ENCODE measurements around the gene DSCAML1.

DSCAML1 gene

GRCh38 chr11:117476531-117477142 lies 320.4 kb downstream of the DSCAML1 start:
- no peak for DNase-seq (ENCODE audit: low read depth)
- TF ChIP-seq CTCF (IDR thresholded peaks at IDR 0.05; ENCODE audit: control insufficient read depth, insufficient read depth, low read depth, low read length, missing control alignments), result no peak
- no peak overlapping the region for H3K4me3 ChIP-seq (ENCODE audit: control insufficient read depth, low read depth, low read length)

- no peak for TF ChIP-seq CTCF (IDR thresholded peaks at IDR 0.05; ENCODE audit: control insufficient read depth, insufficient read depth, low read depth, low read length, missing control alignments)
- DNase-seq (ENCODE audit: low read depth), result no peak
- H3K4me3 ChIP-seq (ENCODE audit: control insufficient read depth, low read depth, low read length), result no peak overlapping the region
These were observed 321.1 kb downstream of the DSCAML1 start for GRCh38 chr11:117475716-117476530.

GRCh38 chr11:117473481-117474091 lies 323.4 kb downstream of the DSCAML1 start:
- DNase-seq (ENCODE audit: low read depth), result no peak
- TF ChIP-seq CTCF (IDR thresholded peaks at IDR 0.05; ENCODE audit: control insufficient read depth, insufficient read depth, low read depth, low read length, missing control alignments), result no peak
- H3K4me3 ChIP-seq (ENCODE audit: control insufficient read depth, low read depth, low read length), result no peak overlapping the region

GRCh38 chr11:117471776-117472175 lies 325.2 kb downstream of the DSCAML1 start:
- DNase-seq (ENCODE audit: low read depth), result no peak
- H3K4me3 ChIP-seq (ENCODE audit: control insufficient read depth, low read depth, low read length), result no peak overlapping the region
- no peak for TF ChIP-seq CTCF (IDR thresholded peaks at IDR 0.05; ENCODE audit: control insufficient read depth, insufficient read depth, low read depth, low read length, missing control alignments)

GRCh38 chr11:117470576-117470975 lies 326.4 kb downstream of the DSCAML1 start:
- H3K4me3 ChIP-seq (ENCODE audit: control insufficient read depth, low read depth, low read length), result no peak overlapping the region
- no peak for DNase-seq (ENCODE audit: low read depth)
- no peak for TF ChIP-seq CTCF (IDR thresholded peaks at IDR 0.05; ENCODE audit: control insufficient read depth, insufficient read depth, low read depth, low read length, missing control alignments)

- H3K4me3 ChIP-seq (ENCODE audit: control insufficient read depth, low read depth, low read length), result no peak overlapping the region
- no peak for TF ChIP-seq CTCF (IDR thresholded peaks at IDR 0.05; ENCODE audit: control insufficient read depth, insufficient read depth, low read depth, low read length, missing control alignments)
- no peak for DNase-seq (ENCODE audit: low read depth)
These were observed 328.1 kb downstream of the DSCAML1 start for GRCh38 chr11:117468888-117469287.

All from AG09309 (cell line).